Thyroid gland (tissue), 4 donors: Measurements from ENCODE around the gene ATP9B.

Experiments
- CTCF ChIP-seq, 6 experiments: fragments of 200-600 bp in 3 of 6; fragments of 450-650 bp in 3 of 6; sonication (generic) in 3 of 6; IDR thresholded peaks; one replicate each; pipeline ENCODE4 v1.5.1; 2016 to 2019; ENCODE audit warnings: antibody characterized with exemption in 6 of 6, mild to moderate bottlenecking in 2 of 6, inconsistent platforms in 1 of 6, moderate library complexity in 1 of 6
- POLR2A ChIP-seq, 2 donors: fragments of 450-650 bp; IDR thresholded peaks; one replicate each; pipeline ENCODE4 v1.6.1; 2017; ENCODE audit warnings: antibody characterized with exemption in 2 of 2, mild to moderate bottlenecking in 2 of 2, moderate library complexity in 1 of 2

DNA sequence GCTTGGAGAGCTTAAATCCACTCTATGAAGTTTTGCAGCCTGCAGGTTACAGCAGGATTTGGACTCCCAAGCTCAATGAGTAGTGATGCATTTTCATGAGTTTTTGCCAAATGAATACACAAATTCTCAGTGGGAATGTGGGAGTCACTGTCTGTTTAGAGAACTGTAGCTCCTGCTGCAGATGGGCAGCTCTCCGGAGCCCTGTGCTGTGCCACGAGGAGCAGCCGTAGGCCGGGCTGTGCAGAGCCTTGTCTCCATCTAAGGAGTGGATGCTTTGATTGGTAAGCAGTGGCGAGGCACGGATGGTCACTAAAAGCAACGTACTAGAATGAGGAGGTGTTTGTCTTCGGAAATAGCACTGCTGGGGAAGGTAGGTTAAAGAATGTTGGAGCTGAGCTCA is 230.5 kb downstream of the ATP9B start:
- TF ChIP-seq CTCF (IDR thresholded peaks at IDR 0.05) (no peak), POLR2A (IDR thresholded peaks at IDR 0.05) (no peak)
